Mucosa of descending colon (tissue), 3 donors: Measurements from ENCODE around the gene GTF2H4. TPM values are rescaled to one million over a fixed set of nuclear protein-coding genes. Genes with fewer than 3 reads are reported as not detected.

Source experiments
- ATAC-seq: fragments of 200-7000 bp; cut with Tn5 transposase; one replicate; pipeline ENCODE4 v1.9.1; 2020; ENCODE audit warnings: mild to moderate bottlenecking, moderate library complexity
- DNase-seq, 3 donors: peaks; one replicate each; pipeline ENCODE4 v3.0.0-alpha.2; 2020
- H3K36me3 ChIP-seq: fragments of 200-600 bp; one replicate; pipeline ENCODE4 v1.8.0; 2021; ENCODE audit warnings: low read depth, mild to moderate bottlenecking
- H3K4me1 ChIP-seq: fragments of 200-600 bp; one replicate; pipeline ENCODE4 v1.8.0; 2021; ENCODE audit warnings: low read depth, mild to moderate bottlenecking
- H3K4me3 ChIP-seq: fragments of 200-600 bp; one replicate; pipeline ENCODE4 v1.8.0; 2021; ENCODE audit warnings: mild to moderate bottlenecking
- H3K9me3 ChIP-seq: fragments of 200-600 bp; one replicate; pipeline ENCODE4 v1.8.0; 2021; ENCODE audit warnings: mild to moderate bottlenecking
- CTCF ChIP-seq: fragments of 200-600 bp; IDR thresholded peaks from one replicate; pipeline ENCODE4 v1.8.0; 2022; ENCODE audit warnings: antibody characterized with exemption, mild to moderate bottlenecking
- intact Hi-C, 2 donors: fragments of 100-400 bp; cut with DNase I in 1 of 2; cut with micrococcal nuclease in 1 of 2; formaldehyde crosslinking; loops; one replicate each; pipeline versions ENCODE4 v1.11.0 to v1.11.1; 2022; cut with DNase I, micrococcal nuclease
- total RNA-seq, 3 donors: library from RNA; stranded (reverse); fragmentation: NEBNext Ultra II Directional in 2 of 3; extraction: Animal tissue kit (Norgen Biotek cat#: 25700) in 2 of 3; gene quantifications; one replicate each; pipeline versions ENCODE4 v1.2.1 to v1.2.4, GENCODE V29; 2021 to 2023
- donor health status: DM: no; HTN: no; CAD: no; lungs with moderate emphysema.
- donor health status: DM: no; HTN: no; CAD: no.
- donor health status: DM: no; HTN: yes; CAD: no.

Gene GTF2H4
- total RNA-seq, 3 donors from 2014 or later, result 17.0 to 25.3 (median 25.0) TPM

- no peaks in the 10 kb centered on the region for H3K36me3 ChIP-seq
- no peak for TF ChIP-seq CTCF
- no peaks in the 10 kb centered on the region for H3K9me3 ChIP-seq
- H3K4me1 ChIP-seq, result no peaks in the 10 kb centered on the region
- no peak overlapping the region for H3K4me3 ChIP-seq
- DNase-seq (no peak), ATAC-seq (no peak)
- intact Hi-C loops, result no loop called here
These were observed 27.0 kb downstream of the GTF2H4 start for GRCh38 chr6:30935018-30935417.

GRCh38 chr6:30937265-30937664 lies 29.3 kb downstream of the GTF2H4 start:
- Histone ChIP-seq H3K4me1 (peaks cover 2% of the 10 kb centered on the region), H3K4me3 (no peak overlapping the region), H3K36me3 (no peaks in the 10 kb centered on the region), H3K9me3 (no peaks in the 10 kb centered on the region)
- ATAC-seq (no peak), DNase-seq (no peak)
- intact Hi-C loops, result no loop called here
- no peak for TF ChIP-seq CTCF

DNA sequence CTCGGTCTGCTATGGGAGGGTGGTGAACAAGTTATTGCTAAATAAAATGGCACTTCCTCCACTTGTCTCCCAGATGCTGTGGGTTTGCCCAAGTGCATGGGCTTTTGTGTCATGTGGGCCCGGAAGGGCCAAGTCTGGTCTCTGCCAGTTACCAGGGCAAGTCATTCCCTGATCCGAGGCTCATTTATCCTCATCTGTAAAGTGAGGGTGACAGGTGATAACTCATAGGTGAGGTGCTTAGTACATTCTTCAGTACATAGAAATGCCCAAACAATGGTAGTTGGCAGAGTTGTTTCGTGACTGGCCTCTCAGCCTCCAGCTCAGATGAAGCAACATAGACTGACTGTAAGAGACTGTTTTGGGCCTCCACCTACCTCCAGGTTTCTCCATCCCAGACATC lies 30.7 kb downstream of the GTF2H4 start:
- ATAC-seq (no peak), DNase-seq (no peak)
- intact Hi-C loops, result no loop called here
- no peaks in the 10 kb centered on the region for H3K9me3 ChIP-seq
- no peak for TF ChIP-seq CTCF
- no peaks in the 10 kb centered on the region for H3K36me3 ChIP-seq
- H3K4me1 ChIP-seq, result peaks cover 6% of the 10 kb centered on the region
- no peak overlapping the region for H3K4me3 ChIP-seq

DNA sequence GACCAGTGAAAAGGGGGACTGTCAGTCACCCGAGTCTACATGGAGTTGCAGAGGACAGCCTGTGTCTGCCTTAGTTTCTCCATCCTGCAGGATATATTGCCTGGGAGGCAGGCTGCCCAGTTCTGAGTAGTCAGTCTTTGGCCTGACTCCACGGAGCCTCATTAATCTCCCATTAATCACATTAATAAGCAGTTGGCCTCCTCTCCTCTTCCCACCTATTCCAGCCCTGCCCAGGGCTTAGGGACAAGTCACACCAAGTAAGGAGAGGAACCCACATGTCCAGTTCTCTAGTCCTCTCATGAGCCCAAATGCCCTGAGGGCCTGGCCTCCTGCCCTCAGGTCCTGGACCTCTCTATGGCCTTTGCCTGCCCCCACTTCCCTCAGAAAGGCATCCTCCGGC lies 31.5 kb downstream of the GTF2H4 start:
- DNase-seq (no peak), ATAC-seq (no peak)
- H3K36me3 ChIP-seq, result no peaks in the 10 kb centered on the region
- intact Hi-C loops, result no loop called here
- H3K4me3 ChIP-seq, result no peak overlapping the region
- no peak for TF ChIP-seq CTCF
- no peaks in the 10 kb centered on the region for H3K9me3 ChIP-seq
- H3K4me1 ChIP-seq, result peaks cover 6% of the 10 kb centered on the region

GRCh38 chr6:30940361-30940986 lies 32.5 kb downstream of the GTF2H4 start, which contains the start of gene MUCL3:
Gene MUCL3, plus strand, starts transcription at chr6:30940973. Its CDS starts 27 bp downstream, at chr6:30941000.
- intact Hi-C loops, result no loop called here
- Histone ChIP-seq H3K9me3 (no peaks in the 10 kb centered on the region), H3K4me1 (peaks cover 6% of the 10 kb centered on the region), H3K4me3 (no peak within 1 kb of the TSS), H3K36me3 (no peaks in the 10 kb centered on the region)
- no peak for TF ChIP-seq CTCF
- peak in 1 of 3 donors; percentile 6 for DNase-seq
- peak; percentile 60 for ATAC-seq
